ENCODE results near the gene MCRIP1.

The MCRIP1 gene

DNA sequence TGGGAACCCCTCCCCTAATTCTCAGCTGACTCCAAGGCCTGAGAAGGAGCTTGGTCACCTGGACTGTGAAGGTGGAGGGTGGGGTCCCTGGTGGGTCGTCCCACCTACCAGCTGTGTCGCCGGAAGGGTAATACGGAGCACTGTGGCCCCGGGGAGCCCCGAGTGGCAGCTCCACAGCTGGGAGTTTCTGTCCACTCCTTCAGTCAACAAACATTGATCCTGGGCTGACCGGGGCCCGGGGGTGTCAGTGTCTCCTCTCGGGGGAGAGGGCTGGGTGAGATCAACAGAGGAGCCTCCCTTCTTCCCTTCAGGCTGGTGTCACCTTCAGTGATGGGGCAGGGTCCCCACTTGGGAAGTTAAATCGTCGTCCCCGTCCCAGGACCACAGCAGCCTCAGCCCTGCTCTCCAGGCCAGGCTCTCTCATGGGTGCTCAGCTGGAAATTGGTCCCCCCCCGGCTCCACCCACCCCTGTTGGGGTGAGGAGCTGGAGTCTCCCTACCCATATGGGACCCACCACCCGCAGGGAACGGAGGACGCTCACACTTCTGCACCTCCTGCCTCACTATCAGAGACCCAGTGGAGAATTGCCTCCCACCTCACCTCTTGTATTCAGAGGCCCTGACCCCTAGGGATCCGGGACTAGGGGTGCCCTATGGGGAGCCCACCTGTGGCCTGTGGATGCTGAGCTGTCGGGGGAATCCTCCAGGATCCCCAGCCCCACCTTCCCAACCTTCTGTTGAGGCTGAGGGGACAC, 27.2 kb downstream of the MCRIP1 start:
- DNase-seq (ENCODE audit: low read depth in 1 of 2, low spot score in 1 of 2): no peak

DNA sequence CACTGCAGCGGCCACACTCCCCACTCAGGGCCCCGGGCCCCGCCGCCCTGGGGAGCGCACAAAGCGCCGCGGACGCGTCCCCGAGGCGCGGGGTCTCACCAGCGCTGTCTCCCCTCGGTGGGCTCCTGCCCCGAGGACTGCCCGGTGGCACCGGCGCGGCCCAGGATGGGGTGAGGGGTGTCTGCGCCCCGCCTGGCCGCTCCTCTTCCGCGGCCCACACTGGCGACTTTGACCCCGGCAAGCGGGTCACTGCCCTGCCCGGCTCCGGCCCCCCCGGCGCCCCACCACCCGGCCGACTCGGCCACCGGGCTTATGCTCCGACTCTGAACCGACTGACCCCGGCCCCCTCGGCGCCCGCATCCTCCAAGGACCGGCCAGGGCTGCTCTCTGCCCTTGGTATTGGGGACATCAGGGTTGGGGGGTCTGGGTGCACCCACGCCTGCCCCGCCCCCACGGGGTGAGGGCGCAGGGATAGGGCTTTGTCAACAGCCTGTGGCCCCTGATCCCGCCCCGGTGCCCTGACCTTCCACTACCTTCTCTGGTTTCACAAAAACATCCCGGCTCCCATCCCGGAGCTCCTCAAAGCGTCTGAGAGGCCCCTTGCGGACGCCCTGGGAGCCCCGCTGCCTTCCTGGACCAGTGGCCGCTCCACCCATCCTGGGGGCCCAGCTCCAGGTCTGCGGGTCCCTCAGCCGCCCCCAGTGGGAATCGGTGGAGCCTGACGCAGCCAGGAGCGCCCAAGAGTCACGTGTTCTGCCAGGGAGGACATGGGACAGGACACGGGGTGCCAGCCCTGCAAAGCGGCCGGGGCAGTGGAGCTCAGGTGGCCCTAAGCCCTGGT, 28.3 kb downstream of the MCRIP1 start:
- no peak for DNase-seq (ENCODE audit: low read depth in 1 of 2, low spot score in 1 of 2)

DNA sequence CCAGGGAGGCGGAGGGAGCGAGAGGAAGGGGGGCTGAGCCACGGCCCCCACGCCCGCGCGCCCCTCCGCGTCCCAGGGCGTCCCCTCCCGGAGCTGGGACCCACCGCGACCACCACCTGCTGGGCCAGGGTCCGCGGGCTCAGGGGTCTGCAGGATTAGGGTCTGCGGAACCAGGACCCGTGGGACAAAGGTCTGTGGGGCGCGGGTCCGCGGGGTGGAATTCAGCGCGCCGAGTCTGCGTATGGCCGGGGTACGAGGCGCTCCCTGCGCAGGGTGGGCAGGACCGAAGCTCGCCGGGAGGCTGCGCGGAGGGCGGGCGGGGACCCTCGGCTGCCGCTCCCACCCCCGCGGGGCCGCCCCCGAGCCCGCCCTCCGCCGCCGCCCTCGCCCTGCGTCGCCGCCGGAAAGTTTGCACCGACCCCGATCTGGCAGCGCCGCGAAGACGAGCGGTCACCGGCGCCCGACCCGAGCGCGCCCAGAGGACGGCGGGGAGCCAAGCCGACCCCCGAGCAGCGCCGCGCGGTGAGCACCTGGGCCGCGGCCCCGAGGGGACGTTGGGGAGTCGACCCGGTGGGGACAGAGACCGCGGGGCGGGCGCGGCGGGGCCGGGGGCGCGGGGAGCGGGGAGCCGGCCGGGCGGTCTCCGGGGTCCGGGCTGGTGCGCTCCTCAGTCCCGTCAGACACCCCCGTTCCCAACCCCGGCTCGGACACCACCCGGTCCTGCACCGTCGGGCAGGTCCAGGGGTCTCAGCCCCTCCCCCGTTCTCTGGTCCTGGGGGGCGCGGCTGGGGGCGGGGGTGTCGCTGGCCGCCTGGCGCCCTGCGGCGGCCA, 29.1 kb downstream of the MCRIP1 start, which contains the start of gene GCGR:
Gene GCGR (plus strand): TSS at position 423 of the 831 bp plus-strand sequence. CDS start 4,869 bp downstream, outside the sequence.
- DNase-seq (ENCODE audit: low read depth in 1 of 2, low spot score in 1 of 2): no peak

DNA sequence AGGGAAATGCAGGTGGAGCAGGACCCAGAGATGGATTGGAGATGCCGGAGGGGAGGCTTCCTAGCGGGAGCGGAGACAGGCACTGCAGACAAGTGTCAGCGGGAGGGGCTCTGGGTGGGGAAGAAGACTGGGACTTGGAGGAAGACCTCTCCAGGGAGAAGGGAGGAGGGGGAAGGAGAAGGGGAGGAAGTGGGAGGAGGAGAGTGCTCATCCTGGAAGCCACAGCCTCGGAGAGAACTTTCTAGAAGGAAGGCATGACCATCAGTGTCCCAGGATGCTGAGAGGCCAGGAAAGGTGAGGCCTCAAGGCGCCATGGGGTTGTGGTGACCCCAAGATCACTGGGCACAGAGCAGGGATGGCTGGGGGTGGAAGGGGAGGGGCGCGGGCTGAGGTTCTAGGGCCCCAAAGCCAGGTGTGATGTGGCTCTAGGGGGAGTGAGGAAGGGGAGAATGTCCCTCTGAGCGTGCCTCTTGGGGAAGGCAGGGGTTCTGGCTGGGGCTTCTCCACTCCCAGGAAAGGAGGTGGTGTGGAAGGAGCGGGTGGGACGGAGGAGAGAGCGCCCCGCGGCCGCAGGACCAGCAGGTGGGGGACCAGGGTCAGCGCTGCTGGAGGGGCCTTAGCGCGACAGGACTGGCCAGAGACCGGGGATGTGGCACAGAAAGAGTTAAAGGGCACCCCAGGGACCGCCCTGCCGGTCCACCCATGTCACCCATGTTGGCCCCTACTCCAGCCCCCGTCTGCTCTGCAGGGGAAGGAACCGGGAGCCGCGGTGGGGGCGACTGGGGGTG, 30.0 kb downstream of the MCRIP1 start:
- DNase-seq (ENCODE audit: low read depth in 1 of 2, low spot score in 1 of 2): no peak

DNA sequence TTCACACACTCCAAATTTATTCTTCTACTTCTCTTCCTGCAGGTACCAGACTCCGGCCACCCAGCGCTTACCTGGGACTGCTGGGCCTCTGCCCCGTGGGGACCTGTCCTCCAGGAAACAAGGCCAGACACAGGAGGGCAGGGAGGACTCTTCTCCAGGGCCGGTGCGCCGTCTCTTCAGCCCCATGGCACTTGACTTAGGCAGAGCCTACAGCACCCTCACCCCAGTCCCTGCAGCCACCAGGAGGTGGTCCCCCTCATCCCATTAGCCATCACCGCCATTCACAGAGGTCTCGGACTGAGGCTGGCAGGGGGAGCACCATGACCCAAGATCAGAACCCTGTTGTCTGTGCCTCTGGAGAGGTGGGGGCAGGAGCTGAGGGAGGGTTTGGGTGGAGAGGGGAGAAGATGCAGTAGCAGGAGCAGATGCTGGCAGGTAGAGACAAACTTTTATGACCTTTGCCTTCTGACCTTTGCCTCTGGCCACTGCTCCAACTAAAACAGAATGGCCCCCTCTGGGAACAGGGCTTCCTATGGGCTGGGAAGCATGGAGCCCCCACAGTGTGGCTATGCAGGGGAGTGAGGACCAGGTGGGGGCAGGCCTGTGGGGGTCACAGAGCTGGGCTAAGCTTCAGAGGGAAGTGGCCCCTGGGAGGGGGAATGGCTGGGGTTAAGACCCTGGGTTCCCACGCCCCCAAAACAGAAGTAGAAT, 30.9 kb downstream of the MCRIP1 start:
- DNase-seq (ENCODE audit: low read depth in 1 of 2, low spot score in 1 of 2): no peak

DNA sequence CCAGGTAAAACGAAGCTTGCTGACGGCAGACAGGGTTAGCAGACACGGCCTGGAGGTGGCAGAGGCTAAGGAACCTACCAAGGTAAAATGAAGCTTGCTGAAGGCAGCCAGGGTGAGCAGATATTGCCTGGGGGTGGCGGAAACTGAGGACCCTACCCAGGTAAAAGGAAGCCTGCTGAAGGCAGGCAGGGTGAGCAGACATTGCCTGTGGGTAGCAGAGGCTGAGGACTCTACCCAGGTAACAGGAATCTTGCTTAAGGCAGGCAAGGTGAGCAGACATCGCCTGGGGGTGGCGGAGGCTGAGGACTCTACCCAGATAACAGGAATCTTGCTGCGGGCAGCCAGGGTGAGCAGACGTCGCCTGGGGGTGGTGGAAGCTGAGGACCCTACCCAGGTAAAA, 31.8 kb downstream of the MCRIP1 start:
- DNase-seq (ENCODE audit: low read depth in 1 of 2, low spot score in 1 of 2): no peak

DNA sequence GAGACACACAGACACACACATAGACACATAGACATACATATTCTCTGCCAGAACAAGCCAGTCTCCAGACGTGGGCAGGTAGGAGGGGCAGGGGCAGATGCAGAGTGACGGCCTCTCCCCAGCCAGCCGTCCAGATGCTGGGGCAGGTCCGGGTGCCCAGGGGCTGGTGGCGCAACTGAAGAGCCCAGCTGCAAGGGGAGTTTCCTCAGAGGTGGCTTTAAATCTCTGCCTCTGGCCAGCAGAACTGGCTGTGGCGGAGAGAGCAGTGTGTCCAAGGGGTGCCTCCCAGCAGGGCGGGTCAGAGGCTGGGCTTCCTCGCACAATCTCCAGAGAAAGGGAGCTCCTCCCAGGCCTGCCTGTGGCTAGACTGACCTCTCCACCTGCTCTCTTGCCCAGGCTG, 38.6 kb downstream of the MCRIP1 start:
- DNase-seq (ENCODE audit: low read depth in 1 of 2, low spot score in 1 of 2): no peak

DNA sequence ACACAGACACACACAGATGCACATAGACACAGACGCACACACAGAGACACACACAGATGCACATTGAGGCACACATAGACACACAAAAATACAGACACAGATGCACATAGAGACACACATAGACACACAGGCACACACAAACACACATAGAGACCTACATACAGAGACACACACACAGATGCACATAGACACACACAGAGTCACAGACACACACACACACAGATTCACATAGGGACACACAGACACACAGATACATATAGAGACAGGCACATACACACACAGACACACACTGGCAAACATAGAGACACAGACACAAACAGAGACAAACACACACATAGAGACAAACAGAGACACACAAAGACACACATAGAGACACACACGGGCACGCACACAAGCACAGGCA, 39.0 kb downstream of the MCRIP1 start:
- DNase-seq (ENCODE audit: low read depth in 1 of 2, low spot score in 1 of 2): no peak

DNA sequence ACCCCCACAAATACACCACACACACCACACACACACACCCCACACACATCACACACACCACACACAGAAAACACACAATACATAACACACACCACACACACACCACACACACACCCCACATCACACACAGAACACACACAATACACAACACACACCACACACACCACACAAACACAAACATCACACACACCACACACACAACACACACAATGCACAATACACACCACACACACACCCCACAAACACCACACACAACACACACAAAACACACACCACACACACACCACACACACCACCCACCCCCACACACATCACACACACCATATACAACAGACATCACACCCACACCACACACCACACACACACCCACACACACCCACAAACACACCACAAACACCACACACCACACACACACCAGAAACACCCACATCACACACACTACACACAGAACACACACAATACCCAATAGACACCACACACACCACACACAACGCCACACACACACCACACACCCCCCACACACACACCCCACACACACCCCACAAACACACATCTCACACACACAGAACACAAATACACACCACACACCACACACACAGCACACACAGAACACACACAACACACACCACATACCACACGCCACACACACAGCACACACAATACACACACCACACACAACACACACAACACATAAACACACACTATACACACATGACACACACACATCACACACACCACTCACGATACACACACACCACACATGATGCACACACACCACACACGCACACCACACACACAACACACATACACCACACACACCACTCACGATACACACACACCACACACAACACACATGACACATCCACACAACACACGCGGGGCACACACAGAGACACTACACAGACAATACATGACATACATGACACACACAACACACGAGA, 40.1 kb downstream of the MCRIP1 start:
- DNase-seq (ENCODE audit: low read depth in 1 of 2, low spot score in 1 of 2): no peak

Data from activated CD4-positive, alpha-beta T cell treated with anti-CD3 and anti-CD28 coated beads, Interleukin-2, amount 50 U/mL, for 24 hours (primary cell).